Umbilical cord (tissue), 2 donors: ENCODE measurements around the gene SLC5A9. TPM values are rescaled to one million over a fixed set of nuclear protein-coding genes. Genes with fewer than 3 reads are reported as not detected.
"Not testable (repeated sequence)": the region's sequence is repeated elsewhere in the genome, so short reads cannot be mapped to it uniquely, and the experiment has no call there.

ENCODE experiments used
- DNase-seq: peaks from one replicate; pipeline ENCODE4 v3.0.0-alpha.2; 2015; ENCODE audit warnings: low spot score
- total RNA-seq: library from RNA; depleted of rRNA; stranded (reverse); fragments of >200 nt; gene quantifications from one replicate; pipeline ENCODE4 v1.2.3, GENCODE V29; 2014; ENCODE audit warnings: low replicate concordance; ENCODE audit not compliant: insufficient read depth

Gene SLC5A9
- total RNA-seq, 1 donor from 2014 or later = 1.9 TPM

- not testable (repeated sequence) for DNase-seq
Measured at GRCh38 chr1:48214366-48214765, 8.2 kb upstream of the SLC5A9 start.

- no peak for DNase-seq
Measured at GRCh38 chr1:48214820-48215219, 7.7 kb upstream of the SLC5A9 start.

DNA sequence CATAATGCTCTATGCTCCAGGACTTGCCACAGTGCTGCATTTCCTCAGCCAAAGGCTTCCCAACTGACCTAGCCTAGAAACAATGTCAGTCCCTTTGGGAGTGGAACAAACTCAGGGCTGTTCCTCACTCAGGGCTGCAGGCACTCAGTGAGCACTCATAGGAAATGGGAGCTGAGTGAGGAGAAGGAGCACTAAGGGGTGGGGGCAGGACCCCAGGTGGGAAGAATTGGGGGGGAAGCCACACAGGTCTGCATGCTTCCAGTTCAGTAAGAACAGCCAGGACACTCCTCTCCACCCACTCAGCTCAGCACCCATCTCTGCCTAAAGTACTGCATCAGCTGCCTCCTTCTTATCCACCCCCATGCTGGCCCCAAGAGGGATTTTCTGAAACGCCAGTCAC, 7.3 kb upstream of the SLC5A9 start:
- no peak for DNase-seq

DNA sequence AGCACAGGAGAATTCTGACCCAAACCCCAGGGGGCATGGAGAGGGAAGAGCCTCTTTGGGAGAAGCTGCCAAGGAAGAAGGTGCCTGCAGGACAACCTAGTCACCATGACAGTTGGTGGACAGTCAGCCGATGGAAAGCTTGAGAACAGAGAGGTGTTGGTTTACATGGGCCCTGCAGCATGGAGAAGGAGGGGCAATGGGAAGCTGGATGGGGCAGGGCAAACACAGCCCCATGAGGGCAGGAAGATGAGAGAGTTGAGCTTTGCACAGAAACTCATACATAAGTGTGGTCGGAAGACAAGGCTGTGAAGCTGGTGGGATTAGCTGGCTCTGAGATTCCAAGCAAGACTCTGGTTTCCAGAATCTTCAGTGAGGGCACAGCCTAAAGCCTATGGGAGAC, 6.6 kb upstream of the SLC5A9 start:
- DNase-seq = no peak

DNA sequence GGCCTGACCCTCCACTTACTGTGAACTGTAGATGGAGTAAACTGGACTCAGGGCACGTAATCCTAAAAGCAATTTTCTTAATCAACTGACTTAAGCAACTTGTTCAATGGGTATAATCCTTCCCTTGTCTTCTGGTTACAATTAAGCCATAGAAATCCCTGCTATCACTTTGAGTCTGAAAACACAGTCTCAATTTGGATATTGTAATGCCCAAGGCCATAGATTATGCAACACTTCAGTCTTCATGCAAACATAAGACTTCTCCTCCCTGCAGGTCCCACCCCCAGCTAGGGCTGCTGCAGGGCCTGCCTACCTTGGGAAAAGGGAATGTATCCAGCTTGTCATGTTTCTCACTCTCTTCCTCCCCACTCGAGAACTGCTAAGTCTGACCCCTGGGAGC, 6.2 kb upstream of the SLC5A9 start:
- DNase-seq = no peak

- no peak for DNase-seq
Measured at GRCh38 chr1:48216941-48217340, 5.6 kb upstream of the SLC5A9 start.

- DNase-seq = no peak
Measured at GRCh38 chr1:48217856-48218255, 4.7 kb upstream of the SLC5A9 start.

DNA sequence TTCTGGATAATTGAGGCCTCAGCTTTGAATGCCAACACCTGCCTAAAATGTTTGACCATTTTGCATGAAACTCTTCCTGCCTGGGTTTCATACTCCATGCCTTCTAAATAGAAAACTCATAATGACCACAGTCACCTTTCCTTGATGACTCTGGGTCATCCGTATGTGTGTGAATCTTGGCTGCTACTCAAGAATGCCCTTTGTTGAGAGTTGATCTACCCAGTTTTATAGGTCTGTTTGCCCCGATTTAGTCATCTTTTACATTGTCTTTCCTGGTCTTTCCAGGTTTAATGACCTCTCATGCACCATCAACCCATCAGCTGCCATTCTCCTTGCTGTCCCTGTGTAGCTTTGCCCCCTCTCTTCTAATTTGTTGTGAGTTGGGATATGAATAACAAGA, 2.7 kb upstream of the SLC5A9 start:
- DNase-seq = no peak

- DNase-seq = no peak
Measured at GRCh38 chr1:48221122-48221521, 1.4 kb upstream of the SLC5A9 start.

GRCh38 chr1:48221657-48222056, 859 bp upstream of the SLC5A9 start:
- no peak for DNase-seq

- DNase-seq = no peak
Measured at GRCh38 chr1:48223366-48224240, 1.1 kb downstream of the SLC5A9 start.

GRCh38 chr1:48224791-48225190, 2.3 kb downstream of the SLC5A9 start:
- DNase-seq = no peak

- DNase-seq = no peak
Measured at GRCh38 chr1:48225579-48225978, 3.1 kb downstream of the SLC5A9 start.

DNA sequence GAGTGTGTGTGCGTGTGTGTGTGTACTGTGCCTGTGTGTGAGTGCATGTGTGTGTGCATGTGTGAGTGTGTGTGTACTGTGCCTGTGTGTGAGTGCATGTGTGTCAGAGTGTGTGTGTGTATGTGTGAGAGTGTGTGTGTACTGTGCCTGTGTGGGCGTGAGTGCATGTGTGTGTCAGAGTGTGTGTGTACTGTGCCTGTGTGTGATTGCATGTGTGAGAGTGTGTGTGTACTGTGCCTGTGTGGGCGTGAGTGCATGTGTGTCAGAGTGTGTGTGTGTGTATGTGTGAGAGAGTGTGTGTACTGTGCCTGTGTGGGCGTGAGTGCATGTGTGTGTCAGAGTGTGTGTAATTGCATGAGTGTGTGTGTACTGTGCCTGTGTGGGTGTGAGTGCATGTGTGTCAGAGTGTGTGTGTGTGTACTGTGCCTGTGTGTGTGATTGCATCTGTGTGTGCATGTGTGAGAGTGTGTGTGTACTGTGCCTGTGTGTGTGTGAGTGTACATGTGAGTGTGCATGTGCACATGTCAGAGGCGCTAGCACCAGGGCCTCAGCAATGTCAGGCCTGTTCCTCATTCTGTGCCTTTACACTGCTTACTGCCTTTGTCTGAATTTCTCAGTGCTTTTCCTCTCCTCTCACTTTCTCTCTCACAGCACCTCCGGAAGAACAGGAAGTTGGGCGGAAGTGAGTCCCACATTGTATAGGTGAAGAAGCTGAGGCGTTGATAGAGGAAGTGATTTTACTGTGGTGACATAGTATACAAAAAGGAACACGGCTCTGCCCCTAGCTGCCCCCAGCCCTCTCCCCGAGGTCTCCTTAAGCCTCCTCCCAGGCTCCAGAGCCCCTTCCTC, 4.9 kb downstream of the SLC5A9 start:
- no peak for DNase-seq

DNA sequence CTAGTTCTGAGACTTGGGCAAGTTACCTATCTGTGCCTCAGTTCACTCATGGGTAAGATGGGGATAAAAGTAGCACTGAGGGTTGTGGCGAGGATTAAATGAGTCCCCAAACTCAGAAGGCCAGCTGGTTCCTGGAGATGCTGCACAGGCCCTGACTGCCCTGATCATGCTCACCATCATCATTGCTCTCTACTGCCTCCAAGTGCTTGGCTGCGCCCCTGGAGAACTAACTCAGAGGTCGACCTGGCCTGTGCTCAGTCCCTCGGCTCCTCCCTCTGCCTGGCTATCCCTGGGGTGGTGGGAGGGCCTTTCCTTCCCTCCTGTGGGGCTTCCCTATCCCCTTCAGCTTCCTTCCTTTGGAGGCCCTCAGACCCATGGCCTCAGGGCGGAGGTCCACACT, 5.6 kb downstream of the SLC5A9 start:
- no peak for DNase-seq

GRCh38 chr1:48229317-48229716, 6.8 kb downstream of the SLC5A9 start:
- DNase-seq = no peak

DNA sequence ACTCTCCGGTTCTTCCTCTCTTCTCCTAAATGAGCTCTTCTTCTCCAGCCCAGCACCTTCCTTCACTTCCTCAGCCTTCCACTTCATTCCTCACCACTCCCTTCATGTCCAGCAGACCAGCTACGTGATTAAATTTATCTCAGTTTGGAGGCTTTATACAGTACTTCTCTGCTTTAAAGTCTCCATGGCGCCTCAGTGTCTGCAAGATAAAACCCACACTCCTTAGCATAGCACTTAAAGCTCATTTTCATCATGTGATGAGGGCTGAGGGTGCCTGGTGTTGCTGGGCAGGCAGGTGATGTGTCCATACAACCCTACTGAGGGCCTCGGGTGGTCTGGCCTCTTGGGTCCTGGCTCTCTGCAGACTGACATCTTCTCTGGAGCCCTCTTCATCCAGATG, 7.7 kb downstream of the SLC5A9 start:
- peak; percentile 76 for DNase-seq

DNA sequence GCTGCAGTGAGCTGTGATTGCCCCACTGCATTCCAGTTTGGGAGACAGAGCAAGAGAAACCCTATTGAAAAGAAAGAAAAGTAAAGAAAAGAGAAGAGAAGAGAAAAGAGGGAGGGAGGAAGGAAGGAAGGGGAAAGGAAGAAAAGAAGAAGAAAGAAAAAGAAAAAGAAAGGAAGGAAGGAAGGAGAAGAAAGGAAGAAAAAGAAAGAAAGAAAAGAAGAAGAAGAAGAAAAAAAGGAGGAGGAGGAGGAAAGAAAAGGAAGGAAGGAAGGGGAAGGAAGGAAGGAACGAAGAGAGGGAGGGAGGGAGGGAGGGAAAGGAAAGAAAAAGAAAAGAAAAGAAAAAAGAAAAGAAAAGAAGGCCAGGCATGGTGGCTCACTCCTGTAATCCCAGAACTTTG, 10.2 kb downstream of the SLC5A9 start:
- no peak for DNase-seq

DNA sequence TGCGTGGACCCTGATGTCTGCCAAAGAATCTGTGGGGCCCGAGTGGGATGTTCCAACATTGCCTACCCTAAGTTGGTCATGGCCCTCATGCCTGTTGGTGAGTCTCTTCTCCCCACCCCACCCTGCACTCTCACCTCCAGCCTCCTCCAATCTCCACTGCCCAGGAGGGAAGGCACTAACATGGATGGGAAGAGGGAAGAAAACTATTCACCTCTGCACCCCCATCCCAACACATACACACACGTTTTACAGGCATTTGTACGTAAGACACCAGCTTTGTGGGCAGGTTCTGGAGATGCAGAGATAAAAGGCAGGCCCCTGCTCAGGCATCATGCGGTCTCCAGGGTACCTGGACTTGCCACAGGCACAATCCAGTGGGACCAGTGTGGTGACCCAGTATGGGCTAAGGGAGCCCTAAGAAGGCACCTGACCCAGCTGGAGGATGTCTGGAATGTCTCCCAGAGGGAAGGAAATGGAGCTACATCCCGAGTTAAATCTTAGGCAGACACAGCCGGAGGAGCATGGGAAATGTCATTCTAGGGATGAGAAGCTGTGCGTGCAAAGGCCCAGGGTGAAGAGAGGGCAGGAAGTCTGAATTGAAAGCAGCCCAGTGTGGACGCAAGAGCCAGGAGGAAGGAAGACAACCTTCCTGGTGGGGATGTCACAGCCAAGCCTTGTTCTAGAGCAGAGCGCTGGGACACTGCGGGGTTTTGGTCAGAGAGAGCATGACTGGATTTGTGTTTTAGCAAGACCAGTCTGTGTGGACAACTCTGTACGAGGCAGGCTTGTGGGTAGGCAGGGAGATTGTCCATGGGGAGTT, 11.4 kb downstream of the SLC5A9 start:
- no peak for DNase-seq

GRCh38 chr1:48235652-48236051, 13.1 kb downstream of the SLC5A9 start:
- no peak for DNase-seq

DNA sequence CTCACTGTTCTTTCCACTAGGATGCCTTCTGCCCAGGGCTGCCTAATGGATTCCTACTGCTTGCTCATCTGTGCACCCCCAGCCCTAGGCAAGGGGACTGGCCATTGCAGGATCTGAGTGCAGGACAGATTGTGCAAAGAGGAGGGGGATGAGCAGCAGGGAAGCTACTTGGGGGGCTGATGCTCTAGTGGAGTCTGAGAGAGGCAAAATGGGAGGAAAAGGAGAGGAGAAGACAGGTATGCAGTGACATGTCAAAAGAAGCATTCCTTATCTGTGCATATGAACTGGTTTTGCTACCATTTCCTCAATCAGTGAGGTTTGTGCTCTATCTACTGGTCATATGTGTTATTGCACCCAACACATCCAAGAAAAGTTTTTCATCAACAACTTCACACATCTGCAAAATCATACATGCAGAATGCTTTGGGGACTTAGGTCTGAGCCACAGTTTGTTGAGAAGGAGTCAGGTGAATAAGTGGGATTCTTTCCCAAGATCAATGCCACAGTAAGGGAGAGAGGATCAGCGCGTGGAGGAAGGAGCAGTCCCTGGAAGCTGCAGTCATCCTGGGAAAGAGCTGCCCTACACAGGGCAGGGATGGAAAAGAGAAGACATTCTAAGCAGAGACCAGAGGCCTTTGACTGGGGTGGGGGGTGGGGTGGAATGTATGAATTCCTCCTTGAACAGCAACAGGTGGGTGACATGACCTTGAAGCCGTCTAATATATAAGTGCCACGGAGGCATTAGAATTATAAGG, 14.4 kb downstream of the SLC5A9 start:
- DNase-seq = peak; percentile 58
